K562 (cell line): ENCODE data around the gene RABL6. TPM values are rescaled to one million over a fixed set of nuclear protein-coding genes. Genes with fewer than 3 reads are reported as not detected.

Source experiments
- GTF2E2 ChIP-seq: fragments of 200-800 bp; sonication (Bioruptor generic); IDR thresholded peaks from 2 replicates; pipeline ENCODE4 v1.6.1; 2016; ENCODE audit warnings: missing genetic modification characterization, missing compliant biosample characterization
- MTA3 ChIP-seq: fragments of 450-650 bp; formaldehyde crosslinking; IDR thresholded peaks from 2 replicates; pipeline ENCODE4 v1.6.1; 2017; ENCODE audit warnings: mild to moderate bottlenecking, borderline replicate concordance
- NFIX ChIP-seq: fragments of 250-450 bp; sonication (Bioruptor Pico); IDR thresholded peaks from 2 replicates; pipeline ENCODE4 v1.4.0; 2020; ENCODE audit warnings: low read depth, mild to moderate bottlenecking, moderate library complexity
- polyA plus RNA-seq, 8 experiments: library from polyadenylated mRNA; depleted of rRNA in 4 of 8; stranded (reverse) in 5 of 8; unstranded in 3 of 8; fragments of >200 nt; fragmentation: Nextera tagmentation in 2 of 8; fragmentation: Illumina TruSeq in 1 of 8; extraction: Ambion mirVana in 2 of 8; extraction: Trizol in 1 of 8; gene quantifications; 2 replicates each; pipeline versions ENCODE4 v1.2.1 to v1.2.3, GENCODE V29; 2011 to 2014; ENCODE audit warnings: inconsistent platforms in 1 of 8, missing spikeins in 1 of 8
- total RNA-seq, 7 experiments: library from RNA; depleted of rRNA in 6 of 7; stranded (reverse); fragments of >200 nt in 6 of 7; fragmentation: Illumina TruSeq in 2 of 7; extraction: Trizol in 2 of 7; gene quantifications; 2 replicates each; pipeline versions ENCODE4 v1.2.1 to v1.2.3, GENCODE V29; 2011 to 2021; ENCODE audit warnings: low replicate concordance in 1 of 7
- TF ChIP-seq, protein P1 (sequence below): fragments of 250-450 bp; sonication (Bioruptor Pico); IDR thresholded peaks from 2 replicates; pipeline ENCODE4 v1.5.0; 2020; ENCODE audit warnings: mild to moderate bottlenecking, borderline replicate concordance
- TF ChIP-seq, protein P2 (sequence below), 2 experiments: fragments of 450-650 bp in 1 of 2; sonication (generic) in 1 of 2; formaldehyde crosslinking in 1 of 2; IDR thresholded peaks; 2 replicates each; pipeline versions ENCODE4 v1.7.1 to v1.9.0; 2016 to 2022; ENCODE audit warnings: inconsistent platforms in 1 of 2, mild to moderate bottlenecking in 1 of 2, missing genetic modification reagents in 1 of 2
- TF ChIP-seq, protein P3 (sequence below), 2 experiments: fragments of 450-650 bp in 1 of 2; IDR thresholded peaks; 2 replicates each; pipeline ENCODE4 v1.6.1; 2011 to 2017; ENCODE audit warnings: low read depth in 2 of 2, antibody characterized with exemption in 1 of 2, borderline replicate concordance in 1 of 2, low read length in 1 of 2, mild to moderate bottlenecking in 1 of 2, mixed read lengths in 1 of 2; ENCODE audit not compliant: control insufficient read depth in 1 of 2
- TF ChIP-seq, protein P4 (sequence below): fragments of 250-450 bp; sonication (Bioruptor Pico); IDR thresholded peaks from 2 replicates; pipeline ENCODE4 v1.5.0; 2020; ENCODE audit warnings: mild to moderate bottlenecking
- TF ChIP-seq, protein P5 (sequence below), 2 experiments: fragments of 450-650 bp; conservative IDR thresholded peaks; 2 replicates each; pipeline ENCODE4 v1.6.1; 2017; ENCODE audit warnings: mild to moderate bottlenecking in 2 of 2, moderate library complexity in 2 of 2

The RABL6 gene
- total and polyA plus RNA-seq, 9 of the 15 experiments (the other 6 are each of a cell fraction or from before 2014, with no cell fraction given): 5.6 to 181 (median 84.5) TPM

DNA sequence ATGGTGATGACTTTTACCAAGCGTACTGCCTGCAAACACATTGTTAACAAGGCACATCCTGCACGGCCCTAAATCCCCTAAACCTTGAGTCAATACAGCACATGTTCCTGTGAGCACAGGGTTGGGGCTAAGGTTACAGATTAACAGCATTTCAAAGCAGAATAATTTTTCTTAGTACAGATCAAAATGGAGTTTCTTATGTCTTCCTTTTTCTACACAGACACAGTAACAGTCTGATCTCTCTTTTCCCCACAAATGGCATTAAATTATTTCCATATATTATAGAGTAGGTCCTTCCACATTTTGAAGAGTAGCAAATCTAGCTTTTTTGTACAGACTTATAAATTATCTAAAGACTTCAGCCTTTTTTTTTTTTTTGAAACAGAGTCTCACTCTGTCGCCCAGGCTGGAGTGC is 18.2 kb upstream of the RABL6 start (continued):
- TF ChIP-seq, protein P1, sequence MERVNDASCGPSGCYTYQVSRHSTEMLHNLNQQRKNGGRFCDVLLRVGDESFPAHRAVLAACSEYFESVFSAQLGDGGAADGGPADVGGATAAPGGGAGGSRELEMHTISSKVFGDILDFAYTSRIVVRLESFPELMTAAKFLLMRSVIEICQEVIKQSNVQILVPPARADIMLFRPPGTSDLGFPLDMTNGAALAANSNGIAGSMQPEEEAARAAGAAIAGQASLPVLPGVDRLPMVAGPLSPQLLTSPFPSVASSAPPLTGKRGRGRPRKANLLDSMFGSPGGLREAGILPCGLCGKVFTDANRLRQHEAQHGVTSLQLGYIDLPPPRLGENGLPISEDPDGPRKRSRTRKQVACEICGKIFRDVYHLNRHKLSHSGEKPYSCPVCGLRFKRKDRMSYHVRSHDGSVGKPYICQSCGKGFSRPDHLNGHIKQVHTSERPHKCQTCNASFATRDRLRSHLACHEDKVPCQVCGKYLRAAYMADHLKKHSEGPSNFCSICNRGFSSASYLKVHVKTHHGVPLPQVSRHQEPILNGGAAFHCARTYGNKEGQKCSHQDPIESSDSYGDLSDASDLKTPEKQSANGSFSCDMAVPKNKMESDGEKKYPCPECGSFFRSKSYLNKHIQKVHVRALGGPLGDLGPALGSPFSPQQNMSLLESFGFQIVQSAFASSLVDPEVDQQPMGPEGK (CRISPR knock-in tag): peak; percentile 63; the same call in 1 of the 2 replicates
- TF ChIP-seq, protein P2, sequence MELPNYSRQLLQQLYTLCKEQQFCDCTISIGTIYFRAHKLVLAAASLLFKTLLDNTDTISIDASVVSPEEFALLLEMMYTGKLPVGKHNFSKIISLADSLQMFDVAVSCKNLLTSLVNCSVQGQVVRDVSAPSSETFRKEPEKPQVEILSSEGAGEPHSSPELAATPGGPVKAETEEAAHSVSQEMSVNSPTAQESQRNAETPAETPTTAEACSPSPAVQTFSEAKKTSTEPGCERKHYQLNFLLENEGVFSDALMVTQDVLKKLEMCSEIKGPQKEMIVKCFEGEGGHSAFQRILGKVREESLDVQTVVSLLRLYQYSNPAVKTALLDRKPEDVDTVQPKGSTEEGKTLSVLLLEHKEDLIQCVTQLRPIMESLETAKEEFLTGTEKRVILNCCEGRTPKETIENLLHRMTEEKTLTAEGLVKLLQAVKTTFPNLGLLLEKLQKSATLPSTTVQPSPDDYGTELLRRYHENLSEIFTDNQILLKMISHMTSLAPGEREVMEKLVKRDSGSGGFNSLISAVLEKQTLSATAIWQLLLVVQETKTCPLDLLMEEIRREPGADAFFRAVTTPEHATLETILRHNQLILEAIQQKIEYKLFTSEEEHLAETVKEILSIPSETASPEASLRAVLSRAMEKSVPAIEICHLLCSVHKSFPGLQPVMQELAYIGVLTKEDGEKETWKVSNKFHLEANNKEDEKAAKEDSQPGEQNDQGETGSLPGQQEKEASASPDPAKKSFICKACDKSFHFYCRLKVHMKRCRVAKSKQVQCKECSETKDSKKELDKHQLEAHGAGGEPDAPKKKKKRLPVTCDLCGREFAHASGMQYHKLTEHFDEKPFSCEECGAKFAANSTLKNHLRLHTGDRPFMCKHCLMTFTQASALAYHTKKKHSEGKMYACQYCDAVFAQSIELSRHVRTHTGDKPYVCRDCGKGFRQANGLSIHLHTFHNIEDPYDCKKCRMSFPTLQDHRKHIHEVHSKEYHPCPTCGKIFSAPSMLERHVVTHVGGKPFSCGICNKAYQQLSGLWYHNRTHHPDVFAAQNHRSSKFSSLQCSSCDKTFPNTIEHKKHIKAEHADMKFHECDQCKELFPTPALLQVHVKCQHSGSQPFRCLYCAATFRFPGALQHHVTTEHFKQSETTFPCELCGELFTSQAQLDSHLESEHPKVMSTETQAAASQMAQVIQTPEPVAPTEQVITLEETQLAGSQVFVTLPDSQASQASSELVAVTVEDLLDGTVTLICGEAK (IDR thresholded peaks at IDR 0.05): peak; percentile 43; the same call in 1 of the 2 replicates
- TF ChIP-seq, protein P2 (CRISPR knock-in tag; IDR thresholded peaks at IDR 0.05): no peak
- TF ChIP-seq, protein P3, sequence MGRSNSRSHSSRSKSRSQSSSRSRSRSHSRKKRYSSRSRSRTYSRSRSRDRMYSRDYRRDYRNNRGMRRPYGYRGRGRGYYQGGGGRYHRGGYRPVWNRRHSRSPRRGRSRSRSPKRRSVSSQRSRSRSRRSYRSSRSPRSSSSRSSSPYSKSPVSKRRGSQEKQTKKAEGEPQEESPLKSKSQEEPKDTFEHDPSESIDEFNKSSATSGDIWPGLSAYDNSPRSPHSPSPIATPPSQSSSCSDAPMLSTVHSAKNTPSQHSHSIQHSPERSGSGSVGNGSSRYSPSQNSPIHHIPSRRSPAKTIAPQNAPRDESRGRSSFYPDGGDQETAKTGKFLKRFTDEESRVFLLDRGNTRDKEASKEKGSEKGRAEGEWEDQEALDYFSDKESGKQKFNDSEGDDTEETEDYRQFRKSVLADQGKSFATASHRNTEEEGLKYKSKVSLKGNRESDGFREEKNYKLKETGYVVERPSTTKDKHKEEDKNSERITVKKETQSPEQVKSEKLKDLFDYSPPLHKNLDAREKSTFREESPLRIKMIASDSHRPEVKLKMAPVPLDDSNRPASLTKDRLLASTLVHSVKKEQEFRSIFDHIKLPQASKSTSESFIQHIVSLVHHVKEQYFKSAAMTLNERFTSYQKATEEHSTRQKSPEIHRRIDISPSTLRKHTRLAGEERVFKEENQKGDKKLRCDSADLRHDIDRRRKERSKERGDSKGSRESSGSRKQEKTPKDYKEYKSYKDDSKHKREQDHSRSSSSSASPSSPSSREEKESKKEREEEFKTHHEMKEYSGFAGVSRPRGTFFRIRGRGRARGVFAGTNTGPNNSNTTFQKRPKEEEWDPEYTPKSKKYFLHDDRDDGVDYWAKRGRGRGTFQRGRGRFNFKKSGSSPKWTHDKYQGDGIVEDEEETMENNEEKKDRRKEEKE (IDR thresholded peaks at IDR 0.05; ENCODE audit: borderline replicate concordance in 1 of 2, control insufficient read depth in 1 of 2, low read depth in 2 of 2, low read length in 1 of 2): no peak
- TF ChIP-seq, protein P4, sequence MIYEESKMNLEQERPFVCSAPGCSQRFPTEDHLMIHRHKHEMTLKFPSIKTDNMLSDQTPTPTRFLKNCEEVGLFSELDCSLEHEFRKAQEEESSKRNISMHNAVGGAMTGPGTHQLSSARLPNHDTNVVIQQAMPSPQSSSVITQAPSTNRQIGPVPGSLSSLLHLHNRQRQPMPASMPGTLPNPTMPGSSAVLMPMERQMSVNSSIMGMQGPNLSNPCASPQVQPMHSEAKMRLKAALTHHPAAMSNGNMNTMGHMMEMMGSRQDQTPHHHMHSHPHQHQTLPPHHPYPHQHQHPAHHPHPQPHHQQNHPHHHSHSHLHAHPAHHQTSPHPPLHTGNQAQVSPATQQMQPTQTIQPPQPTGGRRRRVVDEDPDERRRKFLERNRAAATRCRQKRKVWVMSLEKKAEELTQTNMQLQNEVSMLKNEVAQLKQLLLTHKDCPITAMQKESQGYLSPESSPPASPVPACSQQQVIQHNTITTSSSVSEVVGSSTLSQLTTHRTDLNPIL (CRISPR knock-in tag): peak; percentile 76; the same call in 1 of the 2 replicates
- TF ChIP-seq NFIX (CRISPR knock-in tag) (peak; percentile 7; the same call in 1 of the 2 replicates), MTA3 (no peak), GTF2E2 (tag) (no peak)
- TF ChIP-seq, protein P5, sequence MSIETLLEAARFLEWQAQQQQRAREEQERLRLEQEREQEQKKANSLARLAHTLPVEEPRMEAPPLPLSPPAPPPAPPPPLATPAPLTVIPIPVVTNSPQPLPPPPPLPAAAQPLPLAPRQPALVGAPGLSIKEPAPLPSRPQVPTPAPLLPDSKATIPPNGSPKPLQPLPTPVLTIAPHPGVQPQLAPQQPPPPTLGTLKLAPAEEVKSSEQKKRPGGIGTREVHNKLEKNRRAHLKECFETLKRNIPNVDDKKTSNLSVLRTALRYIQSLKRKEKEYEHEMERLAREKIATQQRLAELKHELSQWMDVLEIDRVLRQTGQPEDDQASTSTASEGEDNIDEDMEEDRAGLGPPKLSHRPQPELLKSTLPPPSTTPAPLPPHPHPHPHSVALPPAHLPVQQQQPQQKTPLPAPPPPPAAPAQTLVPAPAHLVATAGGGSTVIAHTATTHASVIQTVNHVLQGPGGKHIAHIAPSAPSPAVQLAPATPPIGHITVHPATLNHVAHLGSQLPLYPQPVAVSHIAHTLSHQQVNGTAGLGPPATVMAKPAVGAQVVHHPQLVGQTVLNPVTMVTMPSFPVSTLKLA (conservative IDR thresholded peaks at IDR 0.05): peak in 1 of 2 experiments; percentile 17; a peak in 1 of 4 replicates
